Common myeloid progenitor, CD34-positive (primary cell): ENCODE measurements around the gene GSTK1.
"Not testable (repeated sequence)": the region's sequence is repeated elsewhere in the genome, so short reads cannot be mapped to it uniquely, and the experiment has no call there.

Experiments used
- CTCF ChIA-PET: fragments of 350-600 bp; sonication (Branson Sonifier 250); formaldehyde crosslinking; loops from one replicate; lab custom pipeline; 2021; ENCODE audit warnings: antibody characterized with exemption; lab: Charles Lee
- POLR2A ChIA-PET: fragments of 350-600 bp; sonication (Branson Sonifier 250); formaldehyde crosslinking; loops from one replicate; lab custom pipeline; 2021; ENCODE audit warnings: antibody characterized with exemption; lab: Charles Lee
- DNase-seq, 3 donors: peaks; one replicate each; pipeline versions ENCODE4 v3.0.0 to v3.0.0-alpha.2; 2013
- H3K27ac ChIP-seq, 2 experiments: 1 replicate in 1 of 2; 2 replicates in 1 of 2; pipeline ENCODE4 v1.7.0; 2013; ENCODE audit warnings: inconsistent platforms in 2 of 2, low read length in 2 of 2, mild to moderate bottlenecking in 2 of 2, low read depth in 1 of 2, moderate library complexity in 1 of 2; ENCODE audit not compliant: severe bottlenecking in 2 of 2, insufficient read depth in 1 of 2, poor library complexity in 1 of 2
- H3K27me3 ChIP-seq, 5 experiments: replicated peaks in 2 of 5; 1 replicate in 3 of 5; 2 replicates in 2 of 5; pipeline versions ENCODE4 v1.6.1 to v1.7.0; 2013; ENCODE audit warnings: low read length in 4 of 5, mild to moderate bottlenecking in 2 of 5, moderate library complexity in 2 of 5, inconsistent platforms in 1 of 5; ENCODE audit not compliant: insufficient read depth in 5 of 5, control insufficient read depth in 4 of 5
- H3K36me3 ChIP-seq, 4 experiments: 1 replicate in 2 of 4; 2 replicates in 2 of 4; pipeline versions ENCODE4 v1.6.1 to v1.7.0; 2013; ENCODE audit warnings: low read length in 3 of 4, control low read depth in 1 of 4, mild to moderate bottlenecking in 1 of 4; ENCODE audit not compliant: control insufficient read depth in 4 of 4, insufficient read depth in 4 of 4
- H3K4me1 ChIP-seq, 4 experiments: 1 replicate in 3 of 4; 2 replicates in 1 of 4; pipeline versions ENCODE4 v1.6.1 to v1.7.1; 2013; ENCODE audit warnings: low read length in 3 of 4, mild to moderate bottlenecking in 3 of 4, control low read depth in 1 of 4, inconsistent platforms in 1 of 4, moderate library complexity in 1 of 4; ENCODE audit not compliant: control insufficient read depth in 4 of 4, insufficient read depth in 4 of 4; ENCODE audit errors: control extremely low read depth in 1 of 4
- H3K4me3 ChIP-seq, 7 experiments: 1 replicate in 4 of 7; 2 replicates in 3 of 7; pipeline versions ENCODE4 v1.5.1 to v1.7.0; 2013; ENCODE audit warnings: mild to moderate bottlenecking in 7 of 7, low read length in 6 of 7, moderate library complexity in 6 of 7, inconsistent platforms in 2 of 7, low read depth in 2 of 7, control low read depth in 1 of 7; ENCODE audit not compliant: insufficient read depth in 4 of 7, control insufficient read depth in 1 of 7; ENCODE audit errors: extremely low read depth in 1 of 7
- H3K9me3 ChIP-seq, 5 experiments: 1 replicate in 4 of 5; 2 replicates in 1 of 5; pipeline versions ENCODE4 v1.6.1 to v1.7.1; 2013; ENCODE audit warnings: low read length in 4 of 5, mild to moderate bottlenecking in 2 of 5, inconsistent platforms in 1 of 5, low read depth in 1 of 5, moderate library complexity in 1 of 5; ENCODE audit not compliant: control insufficient read depth in 4 of 5, insufficient read depth in 2 of 5; ENCODE audit errors: control extremely low read depth in 1 of 5
- WGBS: methylation state at CpG from one replicate; pipeline ENCODE4 v1.1.5; 2013; ENCODE audit not compliant: insufficient coverage; 5-methylcytosine and 5-hydroxymethylcytosine counted together

Gene GSTK1

DNA sequence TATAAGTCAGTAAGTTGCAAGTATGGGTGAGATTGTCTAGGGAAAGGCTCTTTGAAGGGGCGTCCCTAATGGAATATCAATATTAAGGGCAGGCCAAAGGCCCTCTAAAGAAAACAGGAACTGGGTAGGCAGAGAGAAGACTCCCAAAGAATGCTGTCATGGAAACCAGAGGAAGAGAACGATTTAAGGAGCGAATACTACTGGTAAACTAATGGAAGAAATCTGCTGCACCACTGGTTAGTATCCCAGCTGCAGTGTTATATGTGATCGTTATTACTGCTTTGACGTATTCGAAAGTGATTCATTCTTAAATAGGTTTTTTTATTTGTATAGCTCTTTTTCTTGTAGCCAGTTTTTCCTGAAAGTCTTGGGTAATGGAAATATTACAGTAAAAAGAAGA lies 26.2 kb downstream of the GSTK1 start:
- POLR2A ChIA-PET: no interaction called here
- peaks cover 15 to 40% (median 26%) of the 10 kb centered on the region in 4 experiments for H3K36me3 ChIP-seq
- H3K27me3 ChIP-seq: no peaks in the 10 kb centered on the region
- peaks cover 12 to 40% (median 28%) of the 10 kb centered on the region in 4 experiments for H3K4me1 ChIP-seq
- peak overlapping the region; percentile 46 to 87 for H3K27ac ChIP-seq
- CTCF ChIA-PET: interaction anchor here (0.6 to 4.5 kb wide), 4 partner anchors 11 to 61 kb away, joined by 3 to 32 read pairs (median 4); no protein-coding TSS in a partner anchor
- peak overlapping the region in 6 of 7 experiments; percentile 81 to 92 (median 86) for H3K4me3 ChIP-seq
- DNase-seq: no peak
- H3K9me3 ChIP-seq: peaks cover 0 to 3% (median 0%) of the 10 kb centered on the region in 5 experiments
- WGBS: 28% methylated on average over 3 of the region's 6 CpGs

GRCh38 chr7:143289888-143290287 lies 26.6 kb downstream of the GSTK1 start:
- peak overlapping the region; percentile 46 to 87 for H3K27ac ChIP-seq
- CTCF ChIA-PET: interaction anchor here (0.6 to 4.5 kb wide), 4 partner anchors 11 to 61 kb away, joined by 3 to 32 read pairs (median 4); no protein-coding TSS in a partner anchor
- WGBS: 85% methylated on average over 2 of the region's 4 CpGs
- H3K36me3 ChIP-seq: peaks cover 19 to 45% (median 30%) of the 10 kb centered on the region in 4 experiments
- H3K27me3 ChIP-seq, DNase-seq, H3K9me3 ChIP-seq, POLR2A ChIA-PET: not testable (repeated sequence)
- H3K4me1 ChIP-seq: peaks cover 12 to 42% (median 30%) of the 10 kb centered on the region in 4 experiments
- peak overlapping the region in 6 of 7 experiments; percentile 81 to 92 (median 86) for H3K4me3 ChIP-seq

DNA sequence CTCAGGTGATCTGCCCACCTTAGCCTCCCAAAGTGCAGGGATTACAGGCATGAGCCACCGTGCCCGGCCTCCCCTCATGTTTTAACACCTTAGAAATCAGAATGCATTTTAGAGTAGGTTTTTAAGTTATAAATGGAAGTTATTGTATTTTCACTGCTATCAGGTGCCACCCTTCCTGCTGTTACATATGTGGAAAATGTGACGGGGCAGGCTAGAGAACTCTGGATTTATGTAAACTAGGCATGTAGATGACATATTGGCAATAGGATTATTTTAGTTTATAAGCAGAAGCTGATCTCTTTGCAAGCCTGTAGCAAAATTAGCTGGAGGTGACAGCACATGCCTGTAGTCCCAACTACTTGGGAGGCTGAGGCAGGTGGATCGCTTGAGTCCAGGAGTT lies 27.1 kb downstream of the GSTK1 start:
- no peaks in the 10 kb centered on the region for H3K27me3 ChIP-seq
- peaks cover 23 to 49% (median 33%) of the 10 kb centered on the region in 4 experiments for H3K36me3 ChIP-seq
- H3K4me1 ChIP-seq: peaks cover 15 to 45% (median 33%) of the 10 kb centered on the region in 4 experiments
- 70% methylated on average over 2 of the region's 4 CpGs for WGBS
- ChIA-PET POLR2A (no interaction called here), CTCF (interaction anchor here (1.1 to 4.5 kb wide), 4 partner anchors 10 to 85 kb away, joined by 3 to 32 read pairs (median 4); no protein-coding TSS in a partner anchor)
- DNase-seq: no peak
- peak overlapping the region; percentile 46 to 54 for H3K27ac ChIP-seq
- peak overlapping the region in 6 of 7 experiments; percentile 13 to 92 (median 63) for H3K4me3 ChIP-seq
- H3K9me3 ChIP-seq: peaks cover 0 to 3% (median 0%) of the 10 kb centered on the region in 5 experiments

GRCh38 chr7:143292876-143293275 lies 29.6 kb downstream of the GSTK1 start:
- peaks cover 31 to 70% (median 43%) of the 10 kb centered on the region in 4 experiments for H3K36me3 ChIP-seq
- POLR2A ChIA-PET: interaction anchor here (1.7 kb wide), 1 partner anchor 8 kb away, joined by 4 read pairs; no protein-coding TSS in a partner anchor
- whole genome bisulfite sequencing: 100% methylated on average over 3 of the region's 5 CpGs
- no peaks in the 10 kb centered on the region for H3K9me3 ChIP-seq
- DNase-seq: peak in 2 of 3 donors; percentile 64 to 69
- no peaks in the 10 kb centered on the region for H3K27me3 ChIP-seq
- no peak overlapping the region for H3K4me3 ChIP-seq
- no peak overlapping the region for H3K27ac ChIP-seq
- CTCF ChIA-PET: interaction anchor here (0.8 to 4.5 kb wide), 6 partner anchors 8 to 87 kb away, joined by 3 to 32 read pairs (median 4); no protein-coding TSS in a partner anchor
- H3K4me1 ChIP-seq: peaks cover 30 to 62% (median 50%) of the 10 kb centered on the region in 4 experiments

- DNase-seq: peak in 1 of 3 donors; percentile 43
- peak overlapping the region; percentile 17 to 62 for H3K27ac ChIP-seq
- H3K9me3 ChIP-seq: no peaks in the 10 kb centered on the region
- ChIA-PET CTCF (interaction anchor here (0.6 to 3.8 kb wide), 9 partner anchors 10 to 174 kb away, joined by 3 to 16 read pairs (median 3); no protein-coding TSS in a partner anchor), POLR2A (no interaction called here)
- H3K4me1 ChIP-seq: peaks cover 31 to 64% (median 52%) of the 10 kb centered on the region in 4 experiments
- H3K27me3 ChIP-seq: no peaks in the 10 kb centered on the region
- peaks cover 33 to 85% (median 59%) of the 10 kb centered on the region in 4 experiments for H3K36me3 ChIP-seq
- peak overlapping the region in 2 of 7 experiments; percentile 9 to 19 for H3K4me3 ChIP-seq
Measured at GRCh38 chr7:143295870-143296269, 32.6 kb downstream of the GSTK1 start.

DNA sequence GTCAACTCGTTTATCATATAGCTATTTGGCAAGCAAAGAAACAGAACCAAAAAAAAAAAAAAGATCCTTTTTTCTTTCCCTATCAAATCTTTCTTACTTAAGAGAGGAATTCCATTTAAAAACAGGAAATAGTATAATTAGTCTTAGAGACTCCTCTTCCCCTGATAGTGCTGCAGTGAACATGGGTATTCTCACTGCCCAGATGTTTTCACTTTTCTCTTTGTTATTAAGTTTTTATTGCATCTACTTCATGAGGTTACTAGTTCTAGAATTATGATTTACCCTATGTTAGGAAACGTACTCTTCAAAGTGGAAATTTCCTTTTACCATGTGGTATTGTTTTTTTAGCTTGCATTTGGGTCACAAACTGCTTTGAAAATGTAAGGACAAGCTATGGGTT lies 33.4 kb downstream of the GSTK1 start:
- no CpG with 5 or more reads among the region's 2 CpGs for WGBS
- H3K9me3 ChIP-seq: no peaks in the 10 kb centered on the region
- ChIA-PET POLR2A (no interaction called here), CTCF (interaction anchor here (1.0 to 3.8 kb wide), 5 partner anchors 9 to 99 kb away, joined by 3 to 16 read pairs (median 4); no protein-coding TSS in a partner anchor)
- peak overlapping the region; percentile 29 to 62 for H3K27ac ChIP-seq
- peaks cover 36 to 64% (median 56%) of the 10 kb centered on the region in 4 experiments for H3K4me1 ChIP-seq
- peak overlapping the region in 2 of 7 experiments; percentile 7 to 48 for H3K4me3 ChIP-seq
- no peak for DNase-seq
- H3K36me3 ChIP-seq: peaks cover 31 to 81% (median 59%) of the 10 kb centered on the region in 4 experiments
- no peaks in the 10 kb centered on the region for H3K27me3 ChIP-seq

GRCh38 chr7:143299346-143299745 lies 36.1 kb downstream of the GSTK1 start:
- no CpG with 5 or more reads among the region's 2 CpGs for WGBS
- DNase-seq: no peak
- Histone ChIP-seq H3K9me3 (no peaks in the 10 kb centered on the region), H3K4me1 (peaks cover 45 to 73% (median 62%) of the 10 kb centered on the region in 4 experiments), H3K4me3 (no peak overlapping the region), H3K27ac (peak overlapping the region in 1 of 2 experiments; percentile 98), H3K27me3 (no peaks in the 10 kb centered on the region), H3K36me3 (peaks cover 32 to 87% (median 56%) of the 10 kb centered on the region in 4 experiments)
- CTCF ChIA-PET: interaction anchor here (0.7 to 5.1 kb wide), 16 partner anchors 8 to 84 kb away, joined by 3 to 44 read pairs (median 5); partner anchors contain the start of gene CASP2
- POLR2A ChIA-PET: interaction anchor here (0.6 kb wide), 1 partner anchor 11 kb away, joined by 3 read pairs; no protein-coding TSS in a partner anchor
